HG03378 (cell line): ENCODE results near the gene CDH20.
A peak's percentile ranks its signal among the peaks of the same experiment; 100 is the strongest.

Experiments
- ATAC-seq: cut with Tn5 transposase; IDR thresholded peaks from one replicate; pipeline ENCODE4 v1.9.1; 2021; ENCODE audit warnings: mild to moderate bottlenecking, moderate library complexity; ENCODE audit not compliant: unreplicated experiment

CDH20 gene

DNA sequence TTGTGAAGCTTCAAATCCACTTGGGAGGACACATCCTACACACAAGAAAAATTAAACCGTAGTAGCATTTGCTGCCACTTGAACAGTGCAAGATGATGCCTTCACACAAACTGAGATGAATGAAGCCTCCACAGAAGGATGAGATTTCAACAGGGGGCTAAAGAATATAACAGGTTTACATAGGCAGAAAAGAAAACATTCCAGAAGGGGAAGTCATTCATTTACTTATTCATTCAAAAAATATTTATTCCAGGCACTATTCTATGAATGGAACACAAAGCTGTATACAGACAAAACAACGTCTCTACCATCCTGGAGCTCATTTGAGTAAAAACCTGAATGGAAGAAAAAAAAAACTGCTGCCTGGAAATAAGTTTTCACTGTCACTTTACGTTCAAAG lies 170.5 kb downstream of the CDH20 start:
- ATAC-seq: no peak

GRCh38 chr18:61528961-61529360 lies 195.7 kb downstream of the CDH20 start:
- ATAC-seq: no peak

GRCh38 chr18:61530681-61531080 lies 197.5 kb downstream of the CDH20 start:
- no peak for ATAC-seq

- ATAC-seq: no peak
Observed at GRCh38 chr18:61531182-61531581, 198.0 kb downstream of the CDH20 start.

- no peak for ATAC-seq
Observed at GRCh38 chr18:61531891-61532290, 198.7 kb downstream of the CDH20 start.

GRCh38 chr18:61535401-61535800 lies 202.2 kb downstream of the CDH20 start:
- ATAC-seq: no peak

DNA sequence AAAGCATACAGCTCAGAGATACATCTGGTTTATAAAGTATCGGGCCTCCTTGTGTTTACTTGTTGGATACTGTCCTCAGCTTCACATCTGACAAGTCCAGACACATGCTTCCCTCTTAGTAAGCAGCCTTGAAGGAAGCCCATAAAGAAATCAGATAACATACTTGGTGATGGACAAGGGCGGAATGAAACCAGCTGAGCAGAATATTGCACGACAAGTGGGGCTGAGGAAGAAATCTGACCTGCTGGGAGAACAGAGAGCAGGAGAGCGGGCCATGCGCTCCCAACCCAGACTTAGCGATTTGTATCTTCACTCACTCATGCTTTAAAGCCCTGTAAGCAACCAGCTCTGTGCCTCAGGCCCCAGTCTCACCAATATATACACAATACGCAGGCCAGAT lies 208.4 kb downstream of the CDH20 start:
- ATAC-seq: no peak

DNA sequence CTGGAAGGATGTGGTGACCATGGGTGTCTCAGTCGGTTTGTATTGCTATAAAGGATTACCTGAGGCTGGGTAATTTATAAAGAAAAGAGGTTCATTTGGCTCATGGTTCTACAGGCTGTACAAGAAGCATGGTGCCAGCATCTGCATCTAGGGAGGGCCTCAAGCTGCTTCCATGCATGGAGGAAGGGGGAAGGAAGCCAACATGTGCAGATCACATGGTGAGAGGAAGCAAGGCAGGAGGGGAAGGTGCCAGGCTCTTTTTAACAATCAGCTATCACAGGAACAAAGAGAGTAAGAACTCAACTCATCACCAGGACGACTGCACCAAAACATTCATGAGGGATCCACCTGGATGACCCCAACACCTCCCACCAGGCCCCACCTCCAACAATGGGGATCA lies 209.4 kb downstream of the CDH20 start:
- no peak for ATAC-seq

- no peak for ATAC-seq
Observed at GRCh38 chr18:61543518-61543917, 210.3 kb downstream of the CDH20 start.

GRCh38 chr18:61544178-61544577 lies 210.9 kb downstream of the CDH20 start:
- no peak for ATAC-seq

- ATAC-seq: no peak
Observed at GRCh38 chr18:61545281-61546245, 212.3 kb downstream of the CDH20 start.

DNA sequence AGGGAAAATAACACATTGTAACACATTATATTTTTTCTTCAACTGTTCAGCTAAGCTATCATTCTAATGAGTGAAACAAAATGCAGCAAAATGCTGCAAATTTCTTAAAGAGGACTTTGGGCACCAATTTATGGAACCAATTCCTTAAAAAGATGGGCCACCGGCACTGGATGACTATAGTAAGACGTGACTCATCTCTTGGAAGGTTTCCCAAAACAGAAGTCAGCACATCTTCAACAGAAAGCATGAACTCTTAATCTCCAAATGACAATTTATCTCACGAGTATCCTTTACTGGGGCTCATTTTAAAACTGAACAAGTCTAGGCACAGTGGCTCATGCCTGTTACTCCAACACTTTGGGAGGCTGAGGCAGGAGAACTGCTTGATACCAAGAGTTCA lies 213.4 kb downstream of the CDH20 start:
- ATAC-seq: no peak

DNA sequence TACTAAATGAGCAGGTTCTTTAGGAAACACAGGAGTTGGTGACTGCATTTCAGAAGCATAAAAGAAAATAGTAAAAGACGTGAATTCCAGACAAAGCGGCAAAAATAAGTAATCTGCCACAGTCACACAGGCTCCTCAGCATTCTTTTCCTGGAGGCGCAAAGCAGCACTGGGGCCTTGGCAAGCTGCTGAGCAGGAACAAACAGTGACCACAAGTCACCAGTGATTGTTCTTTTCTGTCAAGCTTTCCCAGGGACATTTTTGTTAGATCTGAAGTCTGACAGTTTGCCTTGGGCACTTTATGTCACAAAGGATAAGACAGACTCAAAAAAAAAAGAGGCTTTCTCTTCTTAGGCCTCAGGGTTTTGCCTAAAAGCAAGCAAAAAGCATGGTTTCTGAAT lies 216.2 kb downstream of the CDH20 start:
- no peak for ATAC-seq

GRCh38 chr18:61549889-61550288 lies 216.7 kb downstream of the CDH20 start:
- no peak for ATAC-seq

DNA sequence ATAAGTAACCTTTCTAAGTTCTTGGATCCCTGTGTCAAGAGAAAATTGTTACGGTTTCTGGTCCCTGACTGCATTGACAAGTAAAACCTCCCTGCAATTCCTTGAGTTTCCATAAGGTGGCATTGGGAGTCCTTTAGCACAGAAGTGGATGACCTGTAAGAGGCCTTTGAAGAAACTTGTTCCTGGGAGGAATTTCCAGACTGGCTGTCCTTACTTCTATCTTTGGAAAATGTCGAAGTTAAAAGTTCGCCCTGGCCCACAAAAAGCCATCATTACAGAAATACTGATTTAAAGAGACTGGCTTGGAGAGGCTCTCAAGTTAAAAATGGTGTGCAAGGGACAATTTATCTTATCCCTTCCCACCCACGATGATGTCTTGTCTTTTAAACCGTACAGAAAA lies 218.4 kb downstream of the CDH20 start:
- peak; percentile 81 for ATAC-seq

DNA sequence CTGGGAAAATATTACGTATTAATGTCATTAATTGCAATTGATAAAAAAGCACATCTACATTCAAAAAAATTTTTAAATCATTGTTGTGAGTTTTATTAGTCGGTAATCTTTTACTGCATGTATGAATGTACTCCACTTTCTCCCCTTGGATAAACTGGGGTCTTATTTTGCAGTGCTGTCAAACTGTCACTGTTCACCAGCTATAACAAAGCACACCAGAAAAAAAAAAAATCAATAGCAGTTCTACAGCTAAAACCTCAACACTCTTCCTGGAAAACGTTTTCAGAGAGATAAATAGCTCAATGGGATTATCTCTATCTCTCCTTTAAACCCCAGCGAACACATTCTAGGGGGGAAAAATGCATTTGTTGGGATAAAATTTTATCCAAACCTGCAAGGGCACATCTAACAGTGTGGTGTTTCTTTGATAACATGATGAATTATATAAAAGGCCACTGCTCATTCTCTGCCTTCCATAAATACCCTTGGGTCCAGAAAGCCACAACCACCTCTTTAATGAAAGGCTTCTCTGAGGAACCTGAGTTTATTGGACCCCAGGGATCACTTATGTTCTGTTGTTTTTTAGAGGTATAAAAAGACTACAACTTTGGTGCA lies 219.9 kb downstream of the CDH20 start:
- no peak for ATAC-seq

- ATAC-seq: no peak
Observed at GRCh38 chr18:61554117-61554776, 221.0 kb downstream of the CDH20 start.

DNA sequence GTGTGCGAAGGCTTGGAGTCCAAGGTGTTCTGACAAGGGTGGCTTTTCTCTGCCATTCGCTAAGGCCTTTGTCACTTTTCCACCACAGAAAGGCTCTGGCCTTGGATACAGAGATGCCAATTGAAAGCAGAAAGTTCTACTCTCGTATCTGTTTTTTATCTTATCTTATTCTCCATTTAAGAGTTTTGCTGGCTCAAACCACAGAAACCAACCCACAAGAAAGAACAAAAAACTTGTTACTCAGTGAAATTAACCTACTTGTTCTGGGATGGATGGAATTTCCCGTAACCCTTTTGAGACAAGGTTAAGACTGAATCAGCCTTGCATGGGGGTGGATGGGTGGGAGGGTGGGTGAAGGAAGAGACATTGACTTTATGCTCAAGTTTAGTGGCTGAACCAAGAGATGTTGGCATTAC lies 221.7 kb downstream of the CDH20 start:
- ATAC-seq: no peak

GRCh38 chr18:61556316-61556715 lies 223.1 kb downstream of the CDH20 start:
- no peak for ATAC-seq

DNA sequence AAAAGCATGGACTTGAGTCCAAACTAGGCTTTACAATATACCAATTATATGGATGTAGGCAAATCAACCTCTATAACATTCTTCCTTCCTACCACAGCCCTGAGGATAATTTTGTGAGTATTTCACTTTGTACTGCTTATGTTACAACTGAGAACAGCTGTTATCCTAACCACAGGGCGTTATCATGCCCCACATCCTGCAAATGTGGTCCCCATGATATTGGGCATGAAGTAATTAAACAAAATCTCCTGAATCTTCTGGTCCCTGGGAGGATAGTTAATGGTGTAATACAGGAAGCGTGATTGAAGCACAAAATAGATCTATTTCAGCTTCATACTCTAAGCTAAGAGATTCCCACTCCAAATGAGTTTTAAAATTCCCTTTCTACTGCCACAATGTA lies 223.6 kb downstream of the CDH20 start:
- no peak for ATAC-seq

- ATAC-seq: no peak
Observed at GRCh38 chr18:61569176-61569892, 236.1 kb downstream of the CDH20 start.
